K562 (cell line): ENCODE results near the gene GGNBP2. TPM values are rescaled to one million over a fixed set of nuclear protein-coding genes. Genes with fewer than 3 reads are reported as not detected.
A peak's percentile ranks its signal among the peaks of the same experiment; 100 is the strongest.

ENCODE experiments used
- ATAC-seq: fragments of 200-7000 bp; cut with Tn5 transposase; 3 replicates; pipeline ENCODE4 v1.9.1; 2020; ENCODE audit warnings: moderate library complexity
- BruUV-seq: library from RNA; stranded (reverse); fragments of 400-500 nt; replicated peaks from 2 replicates; lab custom pipeline; 2021; lab: Mats Ljungman, UMichigan
- CTCF ChIA-PET: fragments of 300-600 bp; formaldehyde crosslinking; extraction: SDS; loops from one replicate; lab custom pipeline; 2021; ENCODE audit warnings: low intra/inter-chr PET ratio; lab: Yijun Ruan, JAX
- POLR2A ChIA-PET: fragments of 300-600, 350-650 bp; sonication (Branson Sonifier 250); formaldehyde crosslinking; extraction: SDS; loops from one replicate; lab custom pipeline; 2021; ENCODE audit warnings: antibody characterized with exemption, inconsistent platforms; lab: Yijun Ruan, JAX
- DNase-seq, 4 experiments: peaks; one replicate each; pipeline versions ENCODE4 v3.0.0 to v3.0.0-alpha.2; 2011 to 2018; ENCODE audit warnings: low spot score in 3 of 4, mixed read lengths in 3 of 4; ENCODE audit errors: extremely low read depth in 1 of 4
- FAIRE-seq: peaks from 2 replicates; lab custom pipeline; 2011; peaks lifted over from hg19 to GRCh38; lab: Jason Lieb, UNC
- H2AFZ ChIP-seq: 2 replicates; pipeline ENCODE4 v1.6.0; 2011; ENCODE audit warnings: low read depth, low read length, control low read depth, inconsistent platforms
- H3K27ac ChIP-seq: fragments of 200-600 bp; 3 replicates; pipeline ENCODE4 v1.8.0; 2011; ENCODE audit warnings: low read depth, mild to moderate bottlenecking, control low read depth, inconsistent platforms, low read length, moderate library complexity, mixed read lengths; ENCODE audit errors: extremely low read depth
- H3K27me3 ChIP-seq, 2 experiments: fragments of 300-600 bp in 1 of 2; 2 replicates in 1 of 2; 3 replicates in 1 of 2; pipeline versions ENCODE4 v1.6.0 to v1.8.0; 2011; ENCODE audit warnings: inconsistent platforms in 2 of 2, low read length in 2 of 2, mild to moderate bottlenecking in 1 of 2, mixed read lengths in 1 of 2, moderate library complexity in 1 of 2; ENCODE audit not compliant: control insufficient read depth in 2 of 2, insufficient read depth in 2 of 2
- H3K36me3 ChIP-seq: fragments of 300-600 bp; 3 replicates; pipeline ENCODE4 v1.8.0; 2011; ENCODE audit warnings: mild to moderate bottlenecking, low read length, inconsistent platforms; ENCODE audit not compliant: control insufficient read depth, insufficient read depth
- H3K4me1 ChIP-seq, 2 experiments: fragments of 200-600 bp in 1 of 2; replicated peaks in 1 of 2; 2 replicates in 1 of 2; 3 replicates in 1 of 2; pipeline versions ENCODE4 v1.5.1 to v1.8.0; 2011; ENCODE audit warnings: inconsistent platforms in 2 of 2, low read length in 2 of 2, mild to moderate bottlenecking in 1 of 2, mixed read lengths in 1 of 2, moderate library complexity in 1 of 2; ENCODE audit not compliant: control insufficient read depth in 2 of 2, insufficient read depth in 2 of 2
- H3K4me2 ChIP-seq: 2 replicates; pipeline ENCODE4 v1.6.1; 2011; ENCODE audit warnings: low read length, control low read depth, inconsistent platforms, mixed read lengths; ENCODE audit not compliant: insufficient read depth
- H3K4me3 ChIP-seq: fragments of 200-600 bp; sonication (generic), shearing (Covaris generic); 2 replicates; pipeline ENCODE4 v1.5.1; 2016; ENCODE audit warnings: control low read depth, inconsistent platforms
- H3K79me2 ChIP-seq: fragments of 200-600 bp; 3 replicates; pipeline ENCODE4 v1.8.0; 2011; ENCODE audit warnings: low read length, inconsistent platforms; ENCODE audit not compliant: control insufficient read depth, insufficient read depth
- H3K9ac ChIP-seq, 2 experiments: 2 replicates each; pipeline versions ENCODE4 v1.6.0 to v1.6.1; 2011; ENCODE audit warnings: low read depth in 2 of 2, low read length in 2 of 2, control low read depth in 1 of 2, inconsistent platforms in 1 of 2, mild to moderate bottlenecking in 1 of 2, mixed read lengths in 1 of 2; ENCODE audit not compliant: insufficient read depth in 1 of 2
- H3K9me1 ChIP-seq: one replicate; pipeline ENCODE4 v1.6.0; 2011; ENCODE audit warnings: inconsistent platforms, mild to moderate bottlenecking, low read length, moderate library complexity; ENCODE audit not compliant: control insufficient read depth, insufficient read depth
- H3K9me3 ChIP-seq: replicated peaks from 2 replicates; pipeline ENCODE4 v1.5.1; 2011; ENCODE audit warnings: low read depth, low read length, inconsistent platforms; ENCODE audit not compliant: control insufficient read depth, insufficient read depth
- H4K20me1 ChIP-seq: replicated peaks from 2 replicates; pipeline ENCODE4 v1.6.1; 2011; ENCODE audit warnings: low read length, inconsistent platforms, mixed read lengths; ENCODE audit not compliant: control insufficient read depth, insufficient read depth
- EP400 ChIP-seq: fragments of 450-650 bp; IDR thresholded peaks from 2 replicates; pipeline ENCODE4 v1.6.1; 2017; ENCODE audit warnings: antibody characterized with exemption, mild to moderate bottlenecking, moderate library complexity
- HOXB6 ChIP-seq: fragments of 250-450 bp; sonication (Bioruptor Pico); IDR thresholded peaks from 2 replicates; pipeline ENCODE4 v1.5.1; 2022; ENCODE audit warnings: mild to moderate bottlenecking, borderline replicate concordance
- NBN ChIP-seq: fragments of 450-650 bp; IDR thresholded peaks from 2 replicates; pipeline ENCODE4 v1.6.1; 2016; ENCODE audit warnings: low read depth, mild to moderate bottlenecking
- ZNF431 ChIP-seq: sonication (generic); formaldehyde crosslinking; IDR thresholded peaks from 2 replicates; pipeline ENCODE4 v1.8.0; 2022; ENCODE audit warnings: mild to moderate bottlenecking, missing genetic modification reagents
- ZNF507 ChIP-seq: conservative IDR thresholded peaks from 2 replicates; pipeline ENCODE4 v1.6.1; 2017; ENCODE audit warnings: missing genetic modification characterization, missing compliant biosample characterization
- WGBS: fragments of 100-300 bp; shearing (Covaris generic); methylation state at CpG from one replicate; pipeline ENCODE4 v1.1.6; 2016; ENCODE audit warnings: low coverage, mixed read lengths; ENCODE audit not compliant: insufficient coverage; ENCODE audit errors: missing lambda C conversion rate; 5-methylcytosine and 5-hydroxymethylcytosine counted together
- in situ Hi-C: fragments of 300-500 bp; cut with MboI; formaldehyde crosslinking; loops from 4 replicates; pipeline ENCODE4 v1.15.0; 2018; ENCODE audit warnings: inconsistent platforms, mixed read lengths
- intact Hi-C: fragments of 100-400 bp; cut with micrococcal nuclease; formaldehyde crosslinking; loops from 2 replicates; pipeline ENCODE4 v1.14.2; 2022
- polyA plus RNA-seq, 8 experiments: library from polyadenylated mRNA; depleted of rRNA in 4 of 8; stranded (reverse) in 5 of 8; unstranded in 3 of 8; fragments of >200 nt; fragmentation: Nextera tagmentation in 2 of 8; fragmentation: Illumina TruSeq in 1 of 8; extraction: Ambion mirVana in 2 of 8; extraction: Trizol in 1 of 8; gene quantifications; 2 replicates each; pipeline versions ENCODE4 v1.2.1 to v1.2.3, GENCODE V29; 2011 to 2014; ENCODE audit warnings: inconsistent platforms in 1 of 8, missing spikeins in 1 of 8
- total RNA-seq, 7 experiments: library from RNA; depleted of rRNA in 6 of 7; stranded (reverse); fragments of >200 nt in 6 of 7; fragmentation: Illumina TruSeq in 2 of 7; extraction: Trizol in 2 of 7; gene quantifications; 2 replicates each; pipeline versions ENCODE4 v1.2.1 to v1.2.3, GENCODE V29; 2011 to 2021; ENCODE audit warnings: low replicate concordance in 1 of 7
- TF ChIP-seq, protein P1 (sequence below): fragments of 450-650 bp; IDR thresholded peaks from 2 replicates; pipeline ENCODE4 v1.6.1; 2016; ENCODE audit warnings: low read depth
- TF ChIP-seq, protein P2 (sequence below), 3 experiments: IDR thresholded peaks in 2 of 3; conservative IDR thresholded peaks in 1 of 3; 2 replicates each; pipeline ENCODE4 v1.5.1; 2011 to 2012; ENCODE audit warnings: low read length in 3 of 3, mild to moderate bottlenecking in 3 of 3, control low read depth in 2 of 3, improper control_type of control experiment in 1 of 3, inconsistent platforms in 1 of 3, low read depth in 1 of 3, mixed read lengths in 1 of 3, moderate library complexity in 1 of 3; ENCODE audit not compliant: insufficient read depth in 2 of 3
- TF ChIP-seq, protein P3 (sequence below): fragments of 250-450 bp; sonication (Bioruptor Pico); IDR thresholded peaks from 2 replicates; pipeline ENCODE4 v1.8.0; 2021; ENCODE audit warnings: mild to moderate bottlenecking, moderate library complexity

The GGNBP2 gene
- total and polyA plus RNA-seq, 9 of the 15 experiments (the other 6 are each of a cell fraction or from before 2014, with no cell fraction given): 35.7 to 96.6 (median 64.1) TPM

DNA sequence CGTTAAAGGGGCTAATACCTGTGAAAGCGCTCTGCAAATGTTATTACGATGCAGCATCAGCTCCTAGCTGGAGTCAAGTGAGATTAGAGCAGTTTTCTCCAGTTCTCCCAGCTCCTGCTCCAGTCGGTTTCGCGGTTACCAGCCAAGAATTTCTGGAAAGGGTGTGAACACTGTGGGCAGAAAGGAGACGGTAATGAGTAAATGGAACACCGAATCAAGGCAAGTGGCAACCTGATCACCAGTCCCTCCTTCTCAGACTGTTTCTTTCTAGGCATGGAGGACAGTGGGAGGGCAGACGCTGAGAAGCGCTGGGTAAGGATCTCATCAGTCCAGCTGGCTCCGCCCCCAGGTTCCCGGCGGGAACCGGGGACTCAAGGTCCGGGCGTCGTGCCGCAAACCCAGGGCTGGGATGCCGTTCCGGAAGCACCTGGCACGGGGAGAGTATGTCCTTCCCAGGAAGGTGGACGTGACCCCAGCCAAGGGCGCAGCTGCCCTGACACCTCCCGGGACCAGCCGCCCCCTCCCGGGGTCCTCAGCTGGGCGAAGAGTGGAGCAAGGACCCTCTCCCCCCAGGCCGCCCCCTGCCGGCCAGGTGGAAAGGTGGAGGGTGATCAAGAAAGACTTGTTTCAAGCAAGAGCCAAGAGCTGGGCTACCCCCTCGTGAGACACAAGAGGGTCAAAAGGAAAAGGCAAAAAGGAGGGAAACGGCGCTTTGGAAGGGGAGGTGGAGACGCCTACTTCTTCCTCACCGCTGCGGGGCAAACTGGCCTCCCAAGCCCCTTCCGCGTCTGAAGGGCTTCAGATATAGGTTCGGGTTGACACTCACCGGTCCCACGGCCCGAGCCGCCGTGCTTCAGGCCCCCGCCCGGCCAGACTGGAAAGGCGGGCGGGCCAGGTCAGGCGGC, 10.5 kb upstream of the GGNBP2 start:
- peak; percentile 78 to 90 (median 78) for DNase-seq
- 0 out of 2 replicates have a peak, but pooled peaks cover 4% of the 10 kb centered on the region for H4K20me1 ChIP-seq
- FAIRE-seq: no peak
- WGBS: under 1% methylated on average over 45 of the region's 48 CpGs
- H3K9me3 ChIP-seq: no peaks in the 10 kb centered on the region
- peaks cover 71% of the 10 kb centered on the region for H3K79me2 ChIP-seq
- POLR2A ChIA-PET: interaction anchor here (0.5 to 3.6 kb wide), 10 partner anchors 10 to 876 kb away, joined by 3 to 72 read pairs (median 4); partner anchors contain the start of gene GGNBP2
- in situ Hi-C loops: no loop called here
- peak overlapping the region; percentile 99 to 100 for H3K9ac ChIP-seq
- H3K27me3 ChIP-seq: no peaks in the 10 kb centered on the region
- CTCF ChIA-PET: no interaction called here
- intact Hi-C loops: loop anchor here (2.0 kb wide), 2 partner anchors 57 to 67 kb away; partner anchors contain the start of genes DHRS11 and MRM1
- peak overlapping the region; percentile 99 for H3K4me2 ChIP-seq
- H3K27ac ChIP-seq: peak overlapping the region; percentile 100
- H3K9me1 ChIP-seq: no peaks in the 10 kb centered on the region
- ATAC-seq: peak; percentile 74
- H3K36me3 ChIP-seq: peaks cover 68% of the 10 kb centered on the region
- H3K4me3 ChIP-seq: peak overlapping the region; percentile 57
- H3K4me1 ChIP-seq: peaks cover 26 to 30% of the 10 kb centered on the region in 2 experiments
- peak overlapping the region; percentile 95 for H2AFZ ChIP-seq
- BruUV-seq: no TSS peak
- TF ChIP-seq NBN (0 out of 2 replicates have a peak, but pooled peaks have one; percentile 5), EP400 (no peak), ZNF507 (tag) (no peak), HOXB6 (CRISPR knock-in tag) (no peak), ZNF431 (CRISPR knock-in tag) (peak; percentile 41; the same call in 1 of the 2 replicates)
- TF ChIP-seq, protein P1, sequence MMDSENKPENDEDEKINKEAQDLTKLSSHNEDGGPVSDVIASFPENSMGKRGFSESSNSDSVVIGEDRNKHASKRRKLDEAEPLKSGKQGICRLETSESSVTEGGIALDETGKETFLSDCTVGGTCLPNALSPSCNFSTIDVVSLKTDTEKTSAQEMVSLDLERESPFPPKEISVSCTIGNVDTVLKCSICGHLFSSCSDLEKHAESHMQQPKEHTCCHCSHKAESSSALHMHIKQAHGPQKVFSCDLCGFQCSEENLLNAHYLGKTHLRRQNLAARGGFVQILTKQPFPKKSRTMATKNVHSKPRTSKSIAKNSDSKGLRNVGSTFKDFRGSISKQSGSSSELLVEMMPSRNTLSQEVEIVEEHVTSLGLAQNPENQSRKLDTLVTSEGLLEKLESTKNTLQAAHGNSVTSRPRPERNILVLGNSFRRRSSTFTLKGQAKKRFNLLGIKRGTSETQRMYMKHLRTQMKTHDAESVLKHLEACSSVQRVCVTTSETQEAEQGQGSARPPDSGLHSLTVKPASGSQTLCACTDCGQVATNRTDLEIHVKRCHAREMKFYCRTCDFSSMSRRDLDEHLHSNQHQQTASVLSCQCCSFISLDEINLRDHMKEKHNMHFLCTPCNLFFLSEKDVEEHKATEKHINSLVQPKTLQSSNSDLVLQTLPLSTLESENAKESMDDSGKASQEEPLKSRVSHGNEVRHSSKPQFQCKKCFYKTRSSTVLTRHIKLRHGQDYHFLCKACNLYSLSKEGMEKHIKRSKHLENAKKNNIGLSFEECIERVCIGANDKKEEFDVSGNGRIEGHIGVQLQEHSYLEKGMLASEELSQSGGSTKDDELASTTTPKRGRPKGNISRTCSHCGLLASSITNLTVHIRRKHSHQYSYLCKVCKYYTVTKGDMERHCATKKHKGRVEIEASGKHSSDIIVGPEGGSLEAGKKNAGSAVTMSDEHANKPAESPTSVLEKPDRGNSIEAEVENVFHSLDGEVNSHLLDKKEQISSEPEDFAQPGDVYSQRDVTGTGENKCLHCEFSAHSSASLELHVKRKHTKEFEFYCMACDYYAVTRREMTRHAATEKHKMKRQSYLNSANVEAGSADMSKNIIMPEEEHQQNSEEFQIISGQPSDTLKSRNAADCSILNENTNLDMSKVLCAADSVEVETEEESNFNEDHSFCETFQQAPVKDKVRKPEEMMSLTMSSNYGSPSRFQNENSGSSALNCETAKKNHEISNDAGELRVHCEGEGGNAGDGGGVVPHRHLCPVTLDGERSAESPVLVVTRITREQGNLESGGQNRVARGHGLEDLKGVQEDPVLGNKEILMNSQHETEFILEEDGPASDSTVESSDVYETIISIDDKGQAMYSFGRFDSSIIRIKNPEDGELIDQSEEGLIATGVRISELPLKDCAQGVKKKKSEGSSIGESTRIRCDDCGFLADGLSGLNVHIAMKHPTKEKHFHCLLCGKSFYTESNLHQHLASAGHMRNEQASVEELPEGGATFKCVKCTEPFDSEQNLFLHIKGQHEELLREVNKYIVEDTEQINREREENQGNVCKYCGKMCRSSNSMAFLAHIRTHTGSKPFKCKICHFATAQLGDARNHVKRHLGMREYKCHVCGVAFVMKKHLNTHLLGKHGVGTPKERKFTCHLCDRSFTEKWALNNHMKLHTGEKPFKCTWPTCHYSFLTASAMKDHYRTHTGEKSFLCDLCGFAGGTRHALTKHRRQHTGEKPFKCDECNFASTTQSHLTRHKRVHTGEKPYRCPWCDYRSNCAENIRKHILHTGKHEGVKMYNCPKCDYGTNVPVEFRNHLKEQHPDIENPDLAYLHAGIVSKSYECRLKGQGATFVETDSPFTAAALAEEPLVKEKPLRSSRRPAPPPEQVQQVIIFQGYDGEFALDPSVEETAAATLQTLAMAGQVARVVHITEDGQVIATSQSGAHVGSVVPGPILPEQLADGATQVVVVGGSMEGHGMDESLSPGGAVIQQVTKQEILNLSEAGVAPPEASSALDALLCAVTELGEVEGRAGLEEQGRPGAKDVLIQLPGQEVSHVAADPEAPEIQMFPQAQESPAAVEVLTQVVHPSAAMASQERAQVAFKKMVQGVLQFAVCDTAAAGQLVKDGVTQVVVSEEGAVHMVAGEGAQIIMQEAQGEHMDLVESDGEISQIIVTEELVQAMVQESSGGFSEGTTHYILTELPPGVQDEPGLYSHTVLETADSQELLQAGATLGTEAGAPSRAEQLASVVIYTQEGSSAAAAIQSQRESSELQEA: no peak
- TF ChIP-seq, protein P2, sequence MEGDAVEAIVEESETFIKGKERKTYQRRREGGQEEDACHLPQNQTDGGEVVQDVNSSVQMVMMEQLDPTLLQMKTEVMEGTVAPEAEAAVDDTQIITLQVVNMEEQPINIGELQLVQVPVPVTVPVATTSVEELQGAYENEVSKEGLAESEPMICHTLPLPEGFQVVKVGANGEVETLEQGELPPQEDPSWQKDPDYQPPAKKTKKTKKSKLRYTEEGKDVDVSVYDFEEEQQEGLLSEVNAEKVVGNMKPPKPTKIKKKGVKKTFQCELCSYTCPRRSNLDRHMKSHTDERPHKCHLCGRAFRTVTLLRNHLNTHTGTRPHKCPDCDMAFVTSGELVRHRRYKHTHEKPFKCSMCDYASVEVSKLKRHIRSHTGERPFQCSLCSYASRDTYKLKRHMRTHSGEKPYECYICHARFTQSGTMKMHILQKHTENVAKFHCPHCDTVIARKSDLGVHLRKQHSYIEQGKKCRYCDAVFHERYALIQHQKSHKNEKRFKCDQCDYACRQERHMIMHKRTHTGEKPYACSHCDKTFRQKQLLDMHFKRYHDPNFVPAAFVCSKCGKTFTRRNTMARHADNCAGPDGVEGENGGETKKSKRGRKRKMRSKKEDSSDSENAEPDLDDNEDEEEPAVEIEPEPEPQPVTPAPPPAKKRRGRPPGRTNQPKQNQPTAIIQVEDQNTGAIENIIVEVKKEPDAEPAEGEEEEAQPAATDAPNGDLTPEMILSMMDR (IDR thresholded peaks at IDR 0.05 in 2 of 3, conservative IDR thresholded peaks at IDR 0.05 in 1 of 3; ENCODE audit: insufficient read depth in 2 of 3, low read depth in 1 of 3, low read length in 3 of 3): peak; percentile 42 to 85 (median 48)
- TF ChIP-seq, protein P3, sequence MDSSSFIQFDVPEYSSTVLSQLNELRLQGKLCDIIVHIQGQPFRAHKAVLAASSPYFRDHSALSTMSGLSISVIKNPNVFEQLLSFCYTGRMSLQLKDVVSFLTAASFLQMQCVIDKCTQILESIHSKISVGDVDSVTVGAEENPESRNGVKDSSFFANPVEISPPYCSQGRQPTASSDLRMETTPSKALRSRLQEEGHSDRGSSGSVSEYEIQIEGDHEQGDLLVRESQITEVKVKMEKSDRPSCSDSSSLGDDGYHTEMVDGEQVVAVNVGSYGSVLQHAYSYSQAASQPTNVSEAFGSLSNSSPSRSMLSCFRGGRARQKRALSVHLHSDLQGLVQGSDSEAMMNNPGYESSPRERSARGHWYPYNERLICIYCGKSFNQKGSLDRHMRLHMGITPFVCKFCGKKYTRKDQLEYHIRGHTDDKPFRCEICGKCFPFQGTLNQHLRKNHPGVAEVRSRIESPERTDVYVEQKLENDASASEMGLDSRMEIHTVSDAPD (CRISPR knock-in tag): no peak
